Myocyte (in vitro differentiated cells): ENCODE results near the gene PFKP. TPM values are rescaled to one million over a fixed set of nuclear protein-coding genes. Genes with fewer than 3 reads are reported as not detected.
A peak's percentile ranks its signal among the peaks of the same experiment; 100 is the strongest.
"Not testable (repeated sequence)": the region's sequence is repeated elsewhere in the genome, so short reads cannot be mapped to it uniquely, and the experiment has no call there.

Source experiments
- DNase-seq: peaks from one replicate; pipeline ENCODE4 v3.0.0-alpha.2; 2012; ENCODE audit warnings: low read depth
- total RNA-seq: library from RNA; depleted of rRNA; stranded (reverse); fragments of >200 nt; gene quantifications from 2 replicates; pipeline ENCODE4 v1.2.3, GENCODE V29; 2014

Gene PFKP
- total RNA-seq, 1 donor from 2014 or later = 26.2 TPM

DNA sequence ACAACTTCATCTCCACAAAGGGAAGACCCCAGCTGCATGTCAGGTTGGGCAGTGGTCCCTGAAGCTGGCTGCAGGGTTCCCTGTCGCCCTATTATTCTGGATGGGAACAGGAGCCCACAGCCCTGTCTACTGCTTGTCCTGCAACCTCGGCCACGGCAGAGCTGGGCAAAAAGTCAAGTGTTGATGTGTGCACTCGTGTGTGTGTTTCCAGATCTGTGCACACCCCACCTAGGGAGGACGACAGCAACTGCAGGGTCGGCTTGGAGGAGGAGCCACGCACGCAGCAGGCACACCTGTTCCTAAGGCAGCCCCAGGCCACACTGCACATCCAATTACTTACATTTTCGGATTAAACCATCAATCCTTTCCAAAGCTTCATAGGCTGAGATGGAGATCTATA, 81.6 kb downstream of the PFKP start:
- no peak for DNase-seq

DNA sequence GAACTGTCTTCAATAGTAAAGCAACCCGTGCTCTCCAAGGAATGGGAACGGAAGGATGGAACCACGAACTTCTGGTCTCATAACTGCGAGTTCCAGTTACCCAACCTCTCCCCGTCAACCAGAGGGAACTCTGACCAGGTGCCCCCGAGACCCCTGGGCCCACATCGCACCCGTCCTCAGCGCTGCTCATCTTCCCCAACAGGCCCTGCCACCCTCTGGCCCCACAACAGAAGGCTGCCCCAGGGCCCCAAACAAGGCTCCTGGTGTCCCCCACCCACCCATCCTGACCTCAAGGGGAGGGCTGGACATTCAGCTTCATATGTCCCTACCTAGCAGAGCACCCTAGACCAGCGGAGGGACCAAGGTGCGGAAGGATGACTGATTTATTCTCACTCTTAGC, 82.6 kb downstream of the PFKP start:
- no peak for DNase-seq

DNA sequence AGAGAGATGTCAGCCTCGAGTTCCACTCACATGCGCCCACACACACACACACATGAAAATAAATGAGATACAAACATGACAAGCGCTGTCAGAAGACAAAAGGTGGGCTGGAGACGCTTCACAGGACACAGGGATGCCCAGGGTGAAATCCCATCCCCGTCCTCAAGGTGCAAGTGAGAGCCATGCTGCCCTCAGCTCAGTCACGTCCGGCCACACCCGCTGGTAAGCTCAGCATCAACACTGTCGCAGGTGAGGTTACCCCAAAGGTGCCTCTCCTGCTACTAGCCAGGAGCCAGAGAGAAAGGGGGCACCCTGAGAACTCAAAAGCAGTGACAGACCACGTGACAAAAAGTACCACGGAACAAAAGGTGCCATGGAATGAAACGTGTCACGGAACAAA, 83.0 kb downstream of the PFKP start:
- DNase-seq = no peak

DNA sequence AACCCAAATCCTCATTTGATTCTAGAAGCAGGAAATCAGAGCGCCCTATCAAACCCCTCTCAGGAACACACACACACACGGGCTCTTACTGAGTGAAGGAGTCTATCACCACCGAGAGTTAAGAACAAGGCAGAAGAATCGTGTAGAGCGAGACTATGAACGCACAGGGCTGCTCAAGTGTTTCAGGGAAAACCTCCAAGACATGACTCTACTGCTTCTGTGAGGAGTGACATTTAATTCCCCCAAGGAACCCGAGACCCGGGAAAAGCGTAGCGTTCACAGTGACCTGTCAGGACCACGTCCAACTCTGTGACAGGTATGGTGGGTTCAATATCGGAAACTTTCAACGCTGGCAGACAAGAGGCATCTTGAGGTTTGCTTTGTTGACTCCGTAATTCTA, 83.6 kb downstream of the PFKP start:
- no peak for DNase-seq

DNA sequence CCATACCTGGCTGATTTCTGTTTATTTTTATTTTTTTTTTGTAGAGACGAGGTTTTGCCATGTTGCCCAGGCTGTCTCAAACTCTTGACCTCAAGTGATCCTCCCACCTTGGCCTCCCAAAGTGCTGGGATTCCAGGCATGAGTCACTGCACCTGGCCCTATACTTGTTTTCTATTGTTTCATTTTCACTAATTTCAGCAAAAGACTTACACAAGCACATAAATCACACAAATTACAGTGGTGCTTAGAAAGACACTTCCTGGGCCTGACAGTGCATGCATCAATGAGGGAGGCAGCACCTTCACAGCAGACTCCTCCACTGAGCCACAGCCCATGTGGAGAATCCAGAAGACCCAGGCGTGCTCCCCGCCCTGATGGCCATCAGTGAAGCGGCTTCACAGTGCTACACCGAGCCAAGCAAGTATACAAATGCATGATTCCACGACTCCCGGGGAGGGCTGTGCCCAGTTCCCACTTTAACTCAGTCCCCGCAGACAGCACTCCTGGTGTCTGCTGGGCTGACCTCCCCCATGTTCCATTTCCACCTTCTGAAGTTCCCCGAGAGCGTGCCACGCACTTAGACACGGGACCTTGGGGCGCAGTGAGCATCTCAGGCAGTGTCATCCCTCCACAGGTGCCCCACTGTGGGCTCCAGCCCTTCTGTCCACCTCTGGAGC, 84.7 kb downstream of the PFKP start:
- DNase-seq = no peak

DNA sequence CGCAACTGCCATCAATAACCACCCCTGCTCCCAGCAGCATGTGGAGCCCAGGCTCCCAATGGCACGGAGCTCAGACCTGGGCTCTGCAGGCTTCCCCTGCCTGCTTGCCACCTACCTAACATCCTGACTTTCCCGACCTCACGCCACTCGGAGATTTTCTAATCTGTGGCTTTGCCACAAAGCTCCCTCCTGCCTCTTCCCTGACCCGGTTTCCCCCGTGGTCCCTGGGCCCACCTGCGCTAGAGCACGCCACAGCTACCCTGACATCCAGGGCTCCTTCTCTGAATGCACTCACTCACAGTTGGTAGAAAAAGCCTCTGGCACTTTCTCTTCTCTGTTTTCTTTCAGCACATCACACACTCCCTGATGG, 85.2 kb downstream of the PFKP start:
- DNase-seq = no peak

DNA sequence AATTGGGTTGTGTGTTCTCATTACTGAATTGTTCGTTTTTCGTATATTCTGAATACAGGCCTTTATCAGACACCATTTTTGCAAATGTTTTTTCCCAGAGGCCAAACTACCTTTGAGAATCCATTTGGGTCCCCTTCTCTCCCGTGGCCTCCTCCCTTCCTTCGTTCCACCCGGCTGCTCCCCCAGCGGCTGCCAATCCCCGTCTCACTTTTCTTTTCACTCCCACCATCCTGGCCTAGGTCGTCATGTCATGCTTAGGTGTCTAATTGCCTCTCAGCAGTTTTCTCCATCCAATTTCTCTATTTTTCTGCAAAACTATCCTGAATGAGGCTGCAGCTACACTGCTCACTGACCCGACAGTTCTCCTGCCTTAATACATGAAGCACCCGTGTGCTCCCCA, 87.3 kb downstream of the PFKP start:
- DNase-seq = no peak

DNA sequence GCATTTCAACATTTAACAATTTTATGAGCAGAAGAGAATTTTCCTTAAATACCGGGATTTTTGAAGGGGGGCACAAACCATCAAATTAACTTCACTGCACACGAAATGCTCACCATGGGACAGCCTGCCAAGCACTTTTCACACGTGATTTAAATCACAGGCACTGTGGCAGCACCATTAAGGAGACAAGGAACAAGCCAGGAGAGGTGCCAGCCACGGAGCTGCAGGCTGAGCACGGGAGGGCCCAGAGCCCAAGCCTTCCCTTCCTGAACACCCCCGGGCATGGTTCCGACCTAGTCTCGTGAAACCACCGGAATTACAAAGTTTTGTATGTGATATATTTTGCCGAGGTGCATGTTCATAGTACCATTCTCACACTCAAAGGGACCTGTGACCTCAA, 91.8 kb downstream of the PFKP start:
- DNase-seq = no peak

DNA sequence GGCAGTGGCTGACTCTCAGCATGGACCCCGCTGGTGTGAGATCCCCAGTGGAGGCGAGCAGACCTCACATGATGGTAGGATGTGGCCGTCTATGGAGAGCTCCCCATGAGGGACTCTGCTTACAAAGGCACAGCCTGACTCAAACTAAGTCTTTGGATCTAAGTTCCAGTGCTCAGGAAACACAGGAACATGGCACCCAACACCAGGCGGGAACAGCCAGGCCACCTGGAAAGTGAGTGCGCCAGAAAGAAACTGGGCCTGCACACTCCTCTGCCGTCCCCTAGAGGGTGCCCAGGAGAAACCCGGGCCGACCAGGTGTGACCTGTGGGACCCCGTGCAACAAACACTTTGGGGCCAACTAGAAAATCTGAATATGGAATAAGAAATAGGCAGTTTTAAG, 95.2 kb downstream of the PFKP start:
- no peak for DNase-seq

DNA sequence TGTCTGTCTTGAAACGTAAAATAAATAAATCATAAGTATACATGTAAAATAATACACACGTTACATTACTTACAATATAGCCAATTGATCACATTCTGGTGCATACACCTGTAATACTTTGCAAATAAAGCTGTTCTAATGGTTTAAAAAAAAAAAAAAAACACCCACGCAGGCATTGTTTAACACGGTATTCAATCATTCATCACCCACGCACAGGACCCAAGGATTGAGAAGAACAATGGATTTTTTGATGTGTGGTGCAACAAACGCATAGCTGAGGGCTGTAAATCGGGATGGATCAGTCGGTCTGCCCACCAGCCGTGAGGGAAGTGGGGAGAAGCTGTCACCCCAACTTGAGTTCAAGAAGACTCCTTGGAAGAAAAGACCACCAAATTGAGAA, 96.5 kb downstream of the PFKP start:
- no peak for DNase-seq

DNA sequence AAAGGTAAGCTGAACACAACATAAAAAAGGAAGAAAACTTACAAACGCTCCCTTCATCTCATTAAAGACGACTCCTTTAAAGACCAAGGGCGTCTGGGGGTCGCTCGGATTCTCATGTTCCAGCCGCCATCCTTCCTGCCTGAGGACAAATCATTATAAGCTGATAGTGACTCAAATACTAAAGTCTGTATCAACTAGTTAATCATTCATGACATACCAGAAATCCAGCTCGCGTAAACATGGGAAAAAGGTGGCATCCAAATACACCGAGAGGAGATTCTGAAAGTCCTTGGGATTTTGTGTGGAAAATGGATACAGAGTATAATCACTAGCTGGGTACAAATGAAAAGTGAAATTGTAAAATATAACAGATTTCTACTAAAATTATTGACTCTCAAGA, 97.8 kb downstream of the PFKP start:
- no peak for DNase-seq

DNA sequence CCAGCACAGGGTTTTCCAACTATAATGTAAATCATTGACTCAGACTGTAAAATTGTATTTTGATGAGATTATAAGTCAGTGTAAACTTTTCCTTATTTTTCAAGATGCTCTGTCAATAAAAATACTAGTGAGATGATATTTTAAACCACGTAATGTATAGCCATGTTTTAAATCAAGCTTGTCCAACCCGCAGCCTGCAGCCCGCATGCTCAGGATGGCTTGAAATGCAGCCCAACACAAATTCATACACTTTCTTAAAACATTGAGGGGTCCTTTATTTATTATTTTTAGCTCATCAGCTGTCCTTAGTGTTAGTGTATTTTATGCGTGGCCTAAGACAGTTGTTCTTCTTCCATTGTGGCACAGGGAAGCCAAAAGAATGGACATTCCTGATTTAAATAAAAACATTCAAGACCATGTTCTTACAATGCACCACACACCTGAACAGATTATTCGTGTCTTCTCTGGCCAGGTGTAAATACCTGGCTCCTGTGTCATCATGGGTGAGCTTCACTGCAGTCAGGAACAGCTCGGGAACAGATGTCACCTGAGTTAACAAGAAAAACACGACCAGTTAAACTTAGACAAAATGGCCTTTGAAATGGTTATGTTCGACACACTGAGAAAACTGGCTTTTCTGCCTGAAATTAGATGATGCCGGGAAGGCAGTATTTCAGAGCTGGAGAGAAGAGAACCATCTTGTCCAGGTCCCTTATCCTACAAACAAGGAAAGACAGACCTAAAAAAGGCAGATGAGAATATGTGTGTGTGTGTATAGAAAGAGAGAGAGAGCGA, 99.3 kb downstream of the PFKP start:
- DNase-seq = no peak

DNA sequence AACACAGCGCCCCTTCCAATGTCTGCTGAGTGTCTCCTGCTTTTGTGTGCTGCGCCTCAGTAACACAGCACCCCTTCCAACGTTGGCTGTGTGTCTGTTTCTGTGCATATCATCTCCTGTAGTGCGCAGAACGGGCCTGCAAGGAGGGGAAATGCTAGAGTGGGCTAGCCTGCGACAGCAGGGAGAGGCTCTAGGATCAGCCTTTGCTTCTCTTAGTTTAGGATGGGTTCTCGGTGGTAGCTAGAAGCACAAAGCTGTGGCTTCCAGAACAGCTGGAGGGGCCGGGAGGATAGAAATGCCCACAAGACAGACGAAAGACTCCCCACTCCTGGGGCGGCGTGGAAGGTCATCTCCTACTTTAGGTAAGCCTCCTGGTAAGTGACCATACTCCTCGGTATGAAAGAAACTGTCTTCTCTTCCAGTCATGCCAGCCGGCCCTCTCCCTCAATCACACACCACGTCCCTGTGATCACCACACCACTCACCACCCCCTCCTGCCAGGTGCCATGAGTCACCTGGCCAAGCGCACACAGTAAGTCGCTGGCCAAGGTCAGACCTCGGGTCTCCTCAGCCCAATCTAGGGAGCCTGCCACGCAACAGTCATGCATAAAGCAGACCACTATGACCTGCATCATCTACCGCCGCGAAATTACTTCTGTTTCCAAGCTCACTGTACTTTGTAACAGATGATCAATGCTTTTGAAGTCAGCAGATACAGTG, 100.4 kb downstream of the PFKP start:
- no peak for DNase-seq

DNA sequence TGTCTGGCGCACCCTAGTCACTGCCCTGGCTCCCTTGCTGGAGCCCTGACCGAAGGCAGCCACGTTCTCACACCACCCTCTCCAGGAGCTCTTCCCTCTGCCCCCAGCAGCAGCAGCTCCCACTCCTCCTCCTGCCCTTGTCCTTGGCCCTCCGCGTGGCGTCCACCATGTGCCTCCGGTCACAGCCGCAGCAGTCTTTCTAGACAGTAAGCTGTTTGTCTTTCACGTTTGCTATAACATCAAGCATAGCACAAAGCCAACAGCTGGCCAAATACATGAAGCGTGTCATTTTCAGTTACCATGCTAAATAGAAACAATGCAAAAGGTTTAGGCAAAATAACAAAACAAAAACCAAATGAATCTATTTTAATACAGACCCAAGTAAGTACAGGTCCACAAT, 101.9 kb downstream of the PFKP start:
- no peak for DNase-seq

DNA sequence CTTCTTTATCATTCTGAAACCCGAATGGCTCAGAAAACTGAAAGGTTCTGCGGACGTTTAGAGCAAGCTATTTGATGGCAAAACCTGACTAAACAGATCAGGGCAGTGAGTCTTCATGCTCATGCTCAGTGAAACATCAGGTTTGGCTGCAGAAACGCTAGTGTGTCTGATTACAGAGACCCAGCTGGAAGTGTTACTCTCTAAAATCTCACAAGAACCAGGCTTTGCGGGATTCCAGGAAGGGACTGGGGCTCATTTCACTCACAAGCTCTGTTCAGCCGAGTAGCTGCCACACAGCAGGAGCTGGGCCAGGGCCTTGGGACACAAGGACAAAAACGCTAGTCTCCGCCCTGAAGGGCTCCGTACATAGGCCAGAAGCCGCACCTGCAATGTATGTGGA, 102.3 kb downstream of the PFKP start:
- no peak for DNase-seq

DNA sequence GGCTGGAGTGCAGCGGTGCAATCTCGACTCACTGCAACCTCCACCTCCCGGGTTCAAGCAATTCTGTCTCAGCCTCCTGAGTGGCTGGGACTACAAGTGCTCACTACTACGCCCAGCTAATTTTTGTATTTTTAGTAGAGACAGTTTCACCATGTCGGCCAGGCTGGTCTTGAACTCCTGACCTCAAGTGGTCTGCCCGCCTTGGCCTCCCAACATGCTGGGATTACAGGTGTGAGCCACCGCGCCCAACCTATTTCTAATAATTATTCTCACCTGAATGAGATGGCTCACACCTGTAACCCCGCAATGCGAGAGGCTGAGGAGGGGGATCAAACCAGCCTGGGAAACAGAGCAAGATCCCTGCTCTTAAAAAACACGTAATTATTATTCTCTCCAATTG, 104.1 kb downstream of the PFKP start:
- DNase-seq = not testable (repeated sequence)

DNA sequence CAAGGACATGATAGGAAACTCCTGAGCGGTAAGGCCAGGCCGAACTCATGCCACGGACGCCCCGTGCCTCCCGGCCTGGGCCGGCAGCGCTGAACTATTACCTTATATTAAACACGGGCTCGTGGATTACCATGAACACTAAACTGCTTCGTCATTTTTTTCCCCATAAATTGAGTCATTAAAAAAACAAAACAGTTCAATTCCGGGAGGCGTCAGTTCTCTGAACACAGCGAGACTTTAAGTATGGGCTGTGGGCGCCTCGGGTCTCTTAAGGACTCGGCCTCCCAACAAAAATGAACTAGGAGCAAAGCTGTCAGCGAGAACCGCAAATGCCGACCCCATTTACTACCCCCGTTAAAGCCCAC, 104.7 kb downstream of the PFKP start:
- DNase-seq = peak; percentile 40

DNA sequence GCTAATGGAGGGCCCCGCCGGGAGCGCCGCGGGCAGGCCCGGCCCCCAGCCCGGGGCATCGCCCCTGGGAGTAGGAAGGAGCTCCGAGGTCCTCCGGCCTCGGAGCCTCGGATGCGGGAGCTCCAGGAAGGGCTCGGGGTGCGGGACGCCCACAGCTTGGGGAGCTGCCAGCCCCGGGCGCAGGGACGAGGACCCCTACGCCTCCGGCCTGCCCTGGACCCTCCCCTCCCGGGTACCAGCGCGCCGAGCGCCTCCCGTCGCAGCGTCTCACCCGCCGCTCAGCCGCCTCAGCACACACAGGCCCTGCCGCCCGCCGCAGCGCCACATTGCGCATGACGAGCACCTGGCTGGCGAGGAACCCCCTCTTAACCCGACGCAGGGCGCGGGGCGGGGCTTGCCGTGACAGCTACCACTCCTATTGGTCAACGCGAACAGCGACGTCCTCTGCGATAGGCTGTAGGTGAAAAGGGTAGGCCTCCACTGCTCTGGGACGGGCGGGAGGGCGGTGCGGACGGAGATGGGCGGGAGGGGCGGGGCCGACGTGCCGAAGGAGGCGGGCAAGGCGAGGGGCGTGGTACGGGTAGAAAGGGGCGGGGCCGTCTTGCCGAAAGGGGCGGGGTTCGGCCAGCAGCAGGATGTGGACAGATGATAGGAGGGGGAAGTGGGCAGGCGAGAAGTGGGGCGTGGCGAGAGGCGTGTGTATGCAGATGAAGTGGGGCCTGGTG, 105.3 kb downstream of the PFKP start, which contains the start of gene PITRM1:
Gene PITRM1 (minus strand): TSS at position 337 of the 725 bp plus-strand sequence. CDS start 10 bp downstream, at position 327.
- DNase-seq = peak; percentile 99

DNA sequence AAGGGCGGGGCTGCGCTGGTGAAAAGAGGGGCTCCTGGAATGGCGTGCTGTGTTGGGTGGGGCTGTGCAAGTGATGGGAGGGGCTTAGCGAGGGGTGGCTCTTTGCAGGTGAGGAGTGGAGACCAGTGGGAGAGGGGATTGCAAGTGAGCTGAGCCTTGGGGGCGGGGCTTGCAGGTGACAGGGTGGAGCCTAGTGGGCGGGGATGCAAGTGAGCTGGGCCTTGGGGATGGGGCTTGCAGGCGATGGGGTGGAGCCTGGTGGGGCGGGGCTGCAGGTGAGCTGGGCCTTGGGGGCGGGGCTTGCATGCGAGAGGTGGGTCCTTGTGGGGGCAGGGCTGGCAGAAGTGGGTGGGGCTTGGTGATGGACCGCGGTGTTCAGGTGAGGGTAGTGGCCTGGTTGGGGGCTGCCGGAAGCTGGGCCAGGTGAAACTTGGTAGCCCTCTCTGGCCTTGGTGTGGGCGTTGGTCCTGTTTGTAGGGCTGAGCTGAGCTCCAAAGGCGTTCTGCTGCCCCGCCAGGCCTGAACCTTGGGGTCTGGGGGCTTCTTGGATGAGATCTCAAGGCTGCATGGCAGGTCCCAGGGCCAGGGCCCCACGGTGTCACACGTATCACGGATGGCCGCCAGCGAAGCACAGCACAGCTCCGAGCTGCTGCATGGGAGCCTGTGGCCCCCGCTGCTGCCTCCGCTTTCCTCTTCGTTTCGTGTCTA, 106.0 kb downstream of the PFKP start:
- DNase-seq = no peak

DNA sequence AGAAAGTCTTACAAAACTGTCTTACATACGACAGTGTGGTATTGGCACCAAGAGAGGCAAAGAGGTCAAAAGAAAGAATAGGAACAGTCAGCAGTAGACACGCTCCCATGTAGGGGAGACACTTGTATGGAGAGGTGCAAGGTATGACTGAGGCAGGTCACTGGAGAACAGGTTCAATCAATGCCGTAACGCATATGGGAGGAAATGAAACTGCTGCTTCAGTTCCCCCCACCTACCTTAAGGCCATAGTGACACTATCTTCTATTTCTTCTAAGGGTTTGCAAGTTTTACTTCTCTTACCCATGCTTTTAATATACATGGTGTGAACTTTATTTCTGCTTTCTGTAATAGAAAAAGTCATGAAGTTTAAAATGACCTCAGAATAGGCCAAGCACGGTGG, 110.7 kb downstream of the PFKP start:
- no peak for DNase-seq

DNA sequence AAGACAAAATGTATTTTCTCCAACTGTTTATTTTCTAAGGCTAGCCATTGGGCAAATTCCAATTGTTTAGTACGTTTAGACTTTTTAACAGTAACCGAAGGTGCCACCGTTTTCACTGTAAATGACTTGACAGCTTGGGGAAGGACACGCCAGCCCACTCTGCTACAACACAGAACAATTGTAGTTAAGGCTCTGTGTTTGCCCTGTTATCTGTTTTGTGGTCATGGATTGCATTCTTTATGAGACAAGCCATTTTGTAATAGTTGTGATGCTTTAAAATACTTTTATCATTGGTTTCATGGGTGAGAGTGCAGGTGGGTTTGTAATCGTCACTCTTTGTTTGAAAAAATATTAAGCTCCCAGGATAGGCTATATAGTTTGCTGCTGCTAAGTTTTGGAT, 111.8 kb downstream of the PFKP start:
- DNase-seq = no peak
